Subcutaneous abdominal adipose tissue (tissue), 5 donors: Measurements from ENCODE around the gene SLC25A21.

ENCODE experiments used
- H3K27ac ChIP-seq: one replicate; pipeline ENCODE4 v1.7.0; 2013; ENCODE audit warnings: low read depth, mild to moderate bottlenecking, inconsistent platforms, low read length, moderate library complexity
- H3K27me3 ChIP-seq, 5 donors: one replicate each; pipeline ENCODE4 v1.7.0; 2013; ENCODE audit warnings: low read length in 5 of 5, inconsistent platforms in 1 of 5; ENCODE audit not compliant: control insufficient read depth in 5 of 5, insufficient read depth in 4 of 5
- H3K36me3 ChIP-seq, 5 donors: one replicate each; pipeline ENCODE4 v1.7.0; 2013; ENCODE audit warnings: low read length in 5 of 5; ENCODE audit not compliant: control insufficient read depth in 5 of 5, insufficient read depth in 5 of 5
- H3K4me1 ChIP-seq, 5 donors: one replicate each; pipeline ENCODE4 v1.7.0; 2013; ENCODE audit warnings: low read length in 5 of 5, mild to moderate bottlenecking in 3 of 5, moderate library complexity in 1 of 5; ENCODE audit not compliant: control insufficient read depth in 5 of 5, insufficient read depth in 5 of 5
- H3K4me3 ChIP-seq, 5 donors: one replicate each; pipeline ENCODE4 v1.7.0; 2013; ENCODE audit warnings: low read length in 5 of 5, low read depth in 1 of 5
- H3K9ac ChIP-seq, 5 donors: one replicate each; pipeline ENCODE4 v1.7.0; 2013; ENCODE audit warnings: low read length in 5 of 5, mild to moderate bottlenecking in 4 of 5, moderate library complexity in 3 of 5
- H3K9me3 ChIP-seq, 5 donors: one replicate each; pipeline ENCODE4 v1.7.0; 2013; ENCODE audit warnings: low read length in 5 of 5; ENCODE audit not compliant: control insufficient read depth in 5 of 5
- donor health status: healthy.
- donor health status: healthy.
- donor health status: healthy.
- donor health status: healthy.
- donor health status: healthy.

Gene SLC25A21

DNA sequence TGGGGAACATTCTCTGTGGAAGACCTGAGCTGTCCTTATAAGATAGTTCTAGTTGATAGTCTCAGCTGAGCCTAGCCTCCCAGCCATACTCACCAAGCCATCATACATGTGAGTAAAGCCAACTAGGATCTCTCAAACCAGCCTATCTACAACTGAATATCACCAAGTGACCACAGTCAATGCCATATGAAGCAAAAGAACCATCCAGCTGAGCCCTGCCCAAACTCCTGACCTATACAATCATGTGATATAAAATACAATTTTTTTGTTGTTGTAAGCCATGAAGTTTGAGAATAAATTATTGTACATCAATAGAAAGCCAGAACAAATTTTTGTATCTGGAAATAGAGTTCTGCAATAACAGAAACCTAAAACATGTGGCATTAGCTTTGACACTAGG is 118.3 kb downstream of the SLC25A21 start:
- H3K36me3 ChIP-seq: no peaks in the 10 kb centered on the region
- no peak overlapping the region for H3K27ac ChIP-seq
- H3K4me3 ChIP-seq: no peak overlapping the region
- no peaks in the 10 kb centered on the region for H3K4me1 ChIP-seq
- no peaks in the 10 kb centered on the region for H3K27me3 ChIP-seq
- peaks cover 0 to 11% (median 6%) of the 10 kb centered on the region in 5 donors for H3K9me3 ChIP-seq
- H3K9ac ChIP-seq: no peak overlapping the region

DNA sequence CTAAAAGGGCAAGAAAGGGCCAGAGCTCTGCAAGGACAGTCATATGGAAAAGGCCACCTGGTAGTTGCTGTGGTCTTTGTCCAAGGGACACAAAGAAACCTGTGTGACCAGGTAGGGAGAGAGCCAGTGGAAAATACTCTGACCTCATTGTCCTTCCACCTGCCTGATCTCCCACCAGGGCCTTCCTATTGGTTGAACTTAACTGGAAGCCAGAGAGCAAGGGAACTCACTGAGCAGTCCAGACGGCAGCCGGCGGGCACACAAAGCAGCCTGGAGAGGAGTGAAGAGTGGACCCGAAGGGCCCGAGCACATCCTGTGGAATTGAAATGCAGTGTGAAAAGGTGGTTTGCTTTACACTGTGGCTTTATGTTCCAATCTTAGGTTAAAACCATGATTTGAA is 120.7 kb downstream of the SLC25A21 start:
- H3K27ac ChIP-seq: no peak overlapping the region

DNA sequence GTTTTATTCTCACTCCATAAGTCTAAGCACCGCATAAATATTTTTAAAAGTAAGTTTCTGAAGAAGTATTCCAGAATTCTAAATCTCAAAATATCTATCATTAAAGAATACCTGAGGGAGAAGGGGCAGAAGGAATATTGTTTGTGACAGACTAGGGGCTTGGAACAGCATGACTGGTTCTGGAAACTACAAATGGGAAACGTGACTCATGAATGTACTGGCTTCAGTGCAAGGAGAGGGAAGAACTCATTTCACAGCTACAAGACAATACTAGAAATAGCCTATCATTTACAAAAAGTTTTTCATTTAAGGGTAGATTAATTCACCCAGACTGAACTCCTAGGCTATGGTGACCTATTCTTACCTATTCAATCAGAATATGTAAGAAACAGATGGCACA is 121.3 kb downstream of the SLC25A21 start:
- H3K27me3 ChIP-seq: no peaks in the 10 kb centered on the region
- H3K9ac ChIP-seq: no peak overlapping the region
- peaks cover under 1 to 11% (median 6%) of the 10 kb centered on the region in 5 donors for H3K9me3 ChIP-seq
- H3K27ac ChIP-seq: no peak overlapping the region
- H3K4me1 ChIP-seq: no peaks in the 10 kb centered on the region
- no peaks in the 10 kb centered on the region for H3K36me3 ChIP-seq
- no peak overlapping the region for H3K4me3 ChIP-seq

More for the DNA sequence above, 120.7 kb downstream of the SLC25A21 start:
- Histone ChIP-seq H3K27me3 (no peaks in the 10 kb centered on the region), H3K9ac (no peak overlapping the region), H3K36me3 (no peaks in the 10 kb centered on the region), H3K4me1 (no peaks in the 10 kb centered on the region), H3K4me3 (no peak overlapping the region), H3K9me3 (peaks cover 0 to 11% (median 6%) of the 10 kb centered on the region in 5 donors)

DNA sequence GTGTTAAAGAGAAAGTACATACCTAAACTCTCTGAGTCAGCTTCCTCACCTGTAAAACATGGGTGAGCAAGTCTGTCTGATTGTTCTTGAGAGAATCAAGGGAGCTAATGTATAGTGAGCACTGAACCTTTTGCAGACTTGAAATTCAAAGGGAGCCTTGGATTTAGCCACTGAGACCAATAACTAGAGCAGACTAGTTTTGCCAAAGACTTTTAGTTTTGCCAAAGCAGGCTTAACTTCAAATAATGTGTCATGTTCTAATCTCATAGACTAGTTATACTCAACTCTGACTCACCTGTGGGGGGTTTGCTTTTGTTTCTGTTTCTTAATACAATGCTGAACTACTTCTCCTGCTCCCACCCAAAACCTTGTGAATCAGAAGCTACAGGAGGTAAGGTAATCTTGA is 123.7 kb downstream of the SLC25A21 start:
- Histone ChIP-seq H3K27ac (no peak overlapping the region), H3K4me1 (no peaks in the 10 kb centered on the region), H3K9me3 (peaks cover 0 to 2% (median 0%) of the 10 kb centered on the region in 5 donors), H3K36me3 (no peaks in the 10 kb centered on the region), H3K9ac (no peak overlapping the region), H3K4me3 (no peak overlapping the region), H3K27me3 (no peaks in the 10 kb centered on the region)

DNA sequence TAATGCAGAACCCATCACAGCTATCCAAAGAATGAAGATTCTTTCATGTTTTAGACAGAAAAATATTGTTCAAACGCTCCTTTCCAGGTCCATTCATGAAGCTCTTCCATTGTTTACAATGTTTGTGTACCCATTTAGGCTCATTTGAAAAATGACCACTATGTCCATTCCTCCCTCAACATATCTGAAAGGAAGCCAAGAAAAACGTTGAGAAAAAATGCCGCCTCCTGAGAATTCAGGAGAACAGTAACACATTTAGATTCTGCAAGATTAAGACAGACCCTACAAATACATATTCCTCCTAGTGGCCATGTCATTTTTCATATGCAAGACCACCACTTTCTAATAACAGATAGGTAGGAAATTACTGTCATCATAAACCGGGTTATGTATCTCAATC is 124.4 kb downstream of the SLC25A21 start:
- no peaks in the 10 kb centered on the region for H3K27me3 ChIP-seq
- no peak overlapping the region for H3K9ac ChIP-seq
- no peak overlapping the region for H3K4me3 ChIP-seq
- no peak overlapping the region for H3K27ac ChIP-seq
- peaks cover 0 to 2% (median 0%) of the 10 kb centered on the region in 5 donors for H3K9me3 ChIP-seq
- no peaks in the 10 kb centered on the region for H3K4me1 ChIP-seq
- H3K36me3 ChIP-seq: no peaks in the 10 kb centered on the region

DNA sequence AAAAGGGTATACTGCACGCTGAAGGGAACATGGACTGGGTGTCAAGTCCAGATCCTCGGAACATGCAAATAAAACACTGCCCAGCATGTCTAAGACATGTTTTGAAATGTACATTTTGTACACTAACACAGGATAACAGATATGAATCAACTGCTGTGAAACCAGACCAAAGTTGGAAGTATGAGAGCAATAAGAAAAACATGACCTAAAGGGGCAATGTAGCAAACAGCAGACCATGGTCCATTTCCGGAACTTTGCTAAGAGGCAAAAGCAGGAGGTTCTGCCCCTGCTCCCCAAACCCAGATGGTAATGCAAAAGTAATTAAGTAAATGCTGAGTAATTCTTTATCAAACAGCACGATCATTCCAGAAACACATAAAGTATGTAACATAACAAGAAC is 125.2 kb downstream of the SLC25A21 start:
- H3K27ac ChIP-seq: no peak overlapping the region
- no peaks in the 10 kb centered on the region for H3K27me3 ChIP-seq
- no peaks in the 10 kb centered on the region for H3K36me3 ChIP-seq
- H3K4me3 ChIP-seq: no peak overlapping the region
- H3K9me3 ChIP-seq: peaks cover 0 to 2% (median 0%) of the 10 kb centered on the region in 5 donors
- H3K9ac ChIP-seq: no peak overlapping the region
- no peaks in the 10 kb centered on the region for H3K4me1 ChIP-seq

DNA sequence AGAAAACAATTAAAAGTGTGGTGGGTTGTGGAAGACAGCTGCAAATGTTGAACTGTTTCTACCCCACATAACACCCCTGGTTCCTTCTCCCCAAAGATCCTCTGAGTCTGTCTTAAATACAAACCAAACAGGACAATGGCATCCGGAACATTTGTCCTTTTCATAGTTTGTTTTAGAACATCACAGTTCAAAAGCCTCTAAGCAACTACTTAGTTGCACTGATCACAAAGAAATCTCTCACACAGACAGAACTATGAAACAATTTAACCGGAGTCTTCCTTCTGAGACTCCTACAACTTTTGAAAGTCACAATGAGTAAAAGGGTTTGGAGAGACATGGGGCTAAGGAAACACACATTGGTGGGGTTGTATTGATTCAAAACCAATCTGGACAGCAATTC is 125.6 kb downstream of the SLC25A21 start:
- H3K36me3 ChIP-seq: no peaks in the 10 kb centered on the region
- peaks cover 0 to 2% (median 0%) of the 10 kb centered on the region in 5 donors for H3K9me3 ChIP-seq
- no peaks in the 10 kb centered on the region for H3K4me1 ChIP-seq
- H3K9ac ChIP-seq: no peak overlapping the region
- H3K27me3 ChIP-seq: no peaks in the 10 kb centered on the region
- no peak overlapping the region for H3K27ac ChIP-seq
- no peak overlapping the region for H3K4me3 ChIP-seq

DNA sequence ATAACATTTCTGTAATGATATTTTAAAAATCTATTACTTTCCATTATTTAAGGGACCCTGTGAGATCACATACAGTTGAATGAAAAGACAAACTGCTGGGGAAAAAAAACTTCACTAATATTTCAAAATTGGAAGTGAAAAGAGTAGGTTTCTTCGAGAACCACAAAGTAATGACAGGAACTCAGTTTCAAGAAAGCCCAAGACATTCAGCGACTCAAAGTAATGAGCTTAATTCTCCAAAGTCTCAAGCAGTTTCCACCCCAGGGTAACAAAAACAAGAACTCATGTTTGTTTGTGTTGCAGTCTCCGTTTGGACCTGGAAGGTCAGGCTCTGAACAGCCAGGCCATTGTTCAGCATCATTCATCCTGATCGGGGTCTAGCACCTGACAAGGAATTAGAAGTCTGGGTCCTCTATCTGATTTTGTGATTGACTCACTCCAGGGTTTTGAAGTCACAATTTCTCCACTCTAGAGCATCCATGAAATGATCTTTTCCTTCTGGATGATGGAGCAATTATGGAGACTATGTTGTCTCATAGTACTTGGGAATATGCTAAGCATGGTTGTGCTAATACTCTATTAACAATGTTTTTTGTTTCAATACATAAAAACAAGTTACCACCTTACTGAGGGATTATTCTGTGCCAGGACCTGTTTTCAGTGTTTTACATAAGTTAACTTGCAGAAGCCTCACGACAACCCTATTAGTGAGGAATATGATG is 126.9 kb downstream of the SLC25A21 start:
- Histone ChIP-seq H3K9me3 (peaks cover 0 to 2% (median 0%) of the 10 kb centered on the region in 5 donors), H3K36me3 (no peaks in the 10 kb centered on the region), H3K4me1 (no peaks in the 10 kb centered on the region), H3K4me3 (no peak overlapping the region), H3K27me3 (no peaks in the 10 kb centered on the region), H3K27ac (no peak overlapping the region), H3K9ac (no peak overlapping the region)

DNA sequence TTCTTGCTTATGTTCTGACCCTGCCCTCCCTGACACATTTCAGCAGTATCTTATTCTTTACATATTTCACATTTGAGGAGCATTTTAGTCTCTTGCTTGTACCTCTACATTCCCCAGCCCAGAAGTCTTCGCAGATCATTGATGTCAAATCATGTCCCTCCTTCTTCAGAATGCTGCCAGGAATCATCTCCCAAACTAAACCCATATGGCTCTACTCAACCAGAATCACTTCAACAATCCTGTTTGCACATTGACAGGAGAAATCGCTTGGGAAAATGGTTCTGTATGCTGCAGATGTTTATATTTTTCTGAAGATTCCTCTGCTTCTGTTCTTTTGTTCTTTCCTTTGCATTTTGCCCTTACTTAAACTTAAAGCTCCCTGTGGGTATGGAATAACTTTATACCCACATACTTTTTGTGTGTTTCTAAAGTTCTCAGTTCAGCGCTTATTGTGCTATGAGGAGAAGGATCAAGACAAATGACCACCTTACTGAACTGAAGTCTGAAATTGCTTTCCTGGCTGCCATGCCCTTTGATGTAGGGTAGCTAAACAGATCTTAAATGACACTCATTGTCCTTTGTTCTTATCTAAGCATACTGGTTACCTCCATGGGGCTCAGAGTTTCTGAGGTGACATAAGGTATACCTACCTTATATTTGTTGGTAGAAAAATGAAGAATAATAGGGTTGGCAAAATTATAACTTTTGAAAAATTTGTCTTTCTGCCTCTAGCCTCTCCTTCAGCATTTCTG is 134.6 kb downstream of the SLC25A21 start:
- Histone ChIP-seq H3K9me3 (no peaks in the 10 kb centered on the region), H3K4me3 (no peak overlapping the region), H3K27ac (no peak overlapping the region), H3K4me1 (no peaks in the 10 kb centered on the region), H3K27me3 (no peaks in the 10 kb centered on the region), H3K9ac (no peak overlapping the region), H3K36me3 (no peaks in the 10 kb centered on the region)

DNA sequence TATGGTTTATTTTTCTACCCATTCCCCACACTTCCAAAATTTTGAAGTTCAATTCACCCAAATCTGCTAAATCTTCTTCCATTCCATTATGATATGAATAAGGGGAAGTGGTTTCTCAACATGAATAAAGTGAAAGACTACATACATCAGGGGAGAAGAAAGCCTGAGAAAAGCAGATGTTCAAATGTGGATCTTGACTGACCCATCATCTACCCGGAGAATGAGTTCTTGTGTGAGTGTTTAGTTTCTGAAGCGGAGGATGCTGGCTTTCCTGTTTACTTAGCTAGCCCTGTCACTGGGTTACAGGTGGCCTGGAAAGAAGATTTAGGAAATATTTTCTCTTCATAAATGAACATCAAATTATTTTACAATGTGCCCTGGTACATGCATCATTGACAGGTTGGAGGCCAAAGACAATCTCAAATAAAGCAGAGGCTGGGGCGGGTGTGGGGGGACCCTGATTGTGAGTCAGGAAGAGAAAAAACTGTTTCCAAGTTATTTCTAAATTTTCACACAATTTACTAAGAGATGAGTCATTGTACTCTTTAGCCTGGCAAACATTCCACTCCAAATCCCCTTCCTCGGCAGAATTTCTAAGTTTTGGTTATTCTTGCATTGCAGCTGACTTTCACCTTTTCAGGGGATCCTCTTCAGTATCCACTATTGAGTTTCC is 135.6 kb downstream of the SLC25A21 start:
- no peaks in the 10 kb centered on the region for H3K27me3 ChIP-seq
- no peaks in the 10 kb centered on the region for H3K4me1 ChIP-seq
- no peaks in the 10 kb centered on the region for H3K9me3 ChIP-seq
- H3K9ac ChIP-seq: no peak overlapping the region
- no peak overlapping the region for H3K27ac ChIP-seq
- no peaks in the 10 kb centered on the region for H3K36me3 ChIP-seq
- H3K4me3 ChIP-seq: no peak overlapping the region
